ENCODE results near the gene LRRC27. TPM values are rescaled to one million over a fixed set of nuclear protein-coding genes. Genes with fewer than 3 reads are reported as not detected.
A peak's percentile ranks its signal among the peaks of the same experiment; 100 is the strongest.

Gene LRRC27
- total RNA-seq, 4 donors from 2014 or later = 5.1 to 22.3 (median 18.5) TPM

GRCh38 chr10:132403511-132404168, 71.6 kb downstream of the LRRC27 start:
- Histone ChIP-seq H3K27me3 (no peaks in the 10 kb centered on the region), H3K9me3 (no peaks in the 10 kb centered on the region), H3K4me3 (no peak overlapping the region), H3K4me1 (peaks cover 12 to 56% (median 21%) of the 10 kb centered on the region in 4 donors), H3K27ac (no peak overlapping the region), H3K36me3 (peaks cover 0 to 24% (median 0%) of the 10 kb centered on the region in 3 donors)
- TF ChIP-seq, protein P1, sequence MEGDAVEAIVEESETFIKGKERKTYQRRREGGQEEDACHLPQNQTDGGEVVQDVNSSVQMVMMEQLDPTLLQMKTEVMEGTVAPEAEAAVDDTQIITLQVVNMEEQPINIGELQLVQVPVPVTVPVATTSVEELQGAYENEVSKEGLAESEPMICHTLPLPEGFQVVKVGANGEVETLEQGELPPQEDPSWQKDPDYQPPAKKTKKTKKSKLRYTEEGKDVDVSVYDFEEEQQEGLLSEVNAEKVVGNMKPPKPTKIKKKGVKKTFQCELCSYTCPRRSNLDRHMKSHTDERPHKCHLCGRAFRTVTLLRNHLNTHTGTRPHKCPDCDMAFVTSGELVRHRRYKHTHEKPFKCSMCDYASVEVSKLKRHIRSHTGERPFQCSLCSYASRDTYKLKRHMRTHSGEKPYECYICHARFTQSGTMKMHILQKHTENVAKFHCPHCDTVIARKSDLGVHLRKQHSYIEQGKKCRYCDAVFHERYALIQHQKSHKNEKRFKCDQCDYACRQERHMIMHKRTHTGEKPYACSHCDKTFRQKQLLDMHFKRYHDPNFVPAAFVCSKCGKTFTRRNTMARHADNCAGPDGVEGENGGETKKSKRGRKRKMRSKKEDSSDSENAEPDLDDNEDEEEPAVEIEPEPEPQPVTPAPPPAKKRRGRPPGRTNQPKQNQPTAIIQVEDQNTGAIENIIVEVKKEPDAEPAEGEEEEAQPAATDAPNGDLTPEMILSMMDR (IDR thresholded peaks at IDR 0.05) = no peak
- TF ChIP-seq POLR2A (IDR thresholded peaks at IDR 0.05) = no peak
- DNase-seq = peak in 1 of 3 donors; percentile 43

DNA sequence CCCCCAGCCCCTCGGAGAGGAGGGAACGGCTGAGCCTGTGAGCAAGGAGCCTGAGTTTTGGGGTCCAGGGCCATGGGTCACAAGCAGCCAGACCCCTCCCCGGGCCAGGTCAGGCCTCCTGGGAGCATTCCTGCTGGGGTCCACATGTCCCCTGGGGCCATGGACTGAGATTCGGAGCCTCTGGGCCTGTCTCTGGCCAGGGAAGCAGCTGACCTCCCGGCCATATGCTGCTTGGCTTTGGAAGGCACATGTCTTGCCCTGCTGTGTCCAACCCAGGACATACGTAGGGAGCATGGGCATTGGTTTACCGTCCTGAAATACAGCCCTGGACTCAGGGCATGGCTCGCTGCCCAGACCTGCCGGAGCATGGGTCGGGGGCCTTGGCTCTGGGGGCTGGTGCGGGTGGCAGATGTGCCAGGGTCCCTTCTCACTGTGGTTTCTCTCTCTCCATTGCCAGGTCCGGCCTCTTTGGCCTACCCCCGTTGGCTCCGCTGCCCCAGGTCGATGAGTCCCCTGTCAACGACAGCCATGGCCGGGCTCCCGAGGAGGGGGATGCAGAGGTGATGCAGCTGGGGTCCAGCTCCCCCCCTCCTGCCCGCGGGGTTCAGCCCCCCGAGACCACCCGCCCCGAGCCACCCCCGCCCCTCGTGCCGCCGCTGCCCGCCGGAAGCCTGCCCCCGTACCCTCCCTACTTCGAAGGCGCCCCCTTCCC, 72.3 kb downstream of the LRRC27 start:
- TF ChIP-seq, protein P1 (IDR thresholded peaks at IDR 0.05) = no peak
- TF ChIP-seq POLR2A (IDR thresholded peaks at IDR 0.05) = no peak
- H3K27ac ChIP-seq = no peak overlapping the region
- no peaks in the 10 kb centered on the region for H3K9me3 ChIP-seq
- DNase-seq = peak in 1 of 3 donors; percentile 40
- H3K36me3 ChIP-seq = peaks cover 0 to 24% (median 0%) of the 10 kb centered on the region in 3 donors
- H3K27me3 ChIP-seq = no peaks in the 10 kb centered on the region
- H3K4me3 ChIP-seq = no peak overlapping the region
- H3K4me1 ChIP-seq = peaks cover 13 to 56% (median 18%) of the 10 kb centered on the region in 4 donors

DNA sequence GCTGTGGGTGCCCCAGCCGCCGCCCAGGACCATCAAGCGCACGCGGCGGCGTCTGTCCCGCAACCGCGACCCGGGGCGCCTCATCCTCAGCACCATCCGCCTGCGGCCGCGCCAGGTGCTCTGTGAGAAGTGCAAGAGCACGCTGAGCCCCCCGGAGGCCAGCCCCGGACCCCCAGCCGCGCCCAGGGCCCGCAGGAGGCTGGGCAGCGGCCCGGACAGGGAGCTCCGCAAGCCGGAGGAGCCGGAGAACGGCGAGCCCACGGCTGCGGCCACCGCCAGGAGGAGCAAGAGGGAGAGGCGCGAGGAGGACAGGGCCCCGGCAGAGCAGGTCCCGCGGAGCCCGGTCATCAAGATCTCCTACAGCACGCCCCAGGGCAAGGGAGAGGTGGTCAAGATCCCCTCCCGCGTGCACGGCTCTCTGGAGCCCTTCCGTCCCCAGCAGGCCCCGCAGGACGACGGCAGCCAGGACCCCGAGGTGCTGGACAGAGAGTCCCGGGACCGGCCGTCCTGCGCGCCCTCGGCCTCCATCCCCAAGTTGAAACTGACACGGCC, 73.0 kb downstream of the LRRC27 start:
- Histone ChIP-seq H3K27ac (no peak overlapping the region), H3K9me3 (no peaks in the 10 kb centered on the region), H3K36me3 (peaks cover 0 to 24% (median 0%) of the 10 kb centered on the region in 3 donors), H3K27me3 (no peaks in the 10 kb centered on the region), H3K4me3 (no peak overlapping the region), H3K4me1 (peaks cover 13 to 51% (median 18%) of the 10 kb centered on the region in 4 donors)
- TF ChIP-seq POLR2A (IDR thresholded peaks at IDR 0.05) = no peak
- TF ChIP-seq, protein P1 (IDR thresholded peaks at IDR 0.05) = no peak
- peak in 1 of 3 donors; percentile 37 for DNase-seq

DNA sequence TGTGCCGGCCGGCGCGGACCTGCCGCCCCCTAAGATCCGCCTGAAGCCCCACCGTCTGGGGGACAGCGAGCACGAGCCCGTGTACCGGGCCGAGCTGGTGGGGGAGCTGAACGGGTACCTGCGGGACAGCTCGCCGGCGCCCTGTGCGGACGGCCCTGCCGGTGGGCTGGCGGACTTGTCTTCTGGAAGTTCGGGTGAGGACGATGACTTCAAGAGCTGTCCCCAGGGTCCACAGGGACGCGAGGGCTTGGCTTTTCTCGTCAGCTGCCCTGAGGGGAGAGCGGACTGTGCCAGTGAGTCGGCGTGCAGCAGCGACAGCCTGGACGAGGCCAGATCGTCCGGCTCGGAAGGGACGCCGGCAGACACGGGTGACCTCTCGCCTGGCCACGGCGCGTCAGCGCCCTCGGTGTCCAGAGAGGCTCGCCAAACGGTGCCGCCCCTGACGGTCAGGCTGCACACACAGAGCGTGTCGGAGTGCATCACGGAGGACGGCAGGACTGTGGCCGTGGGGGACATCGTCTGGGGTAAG, 73.5 kb downstream of the LRRC27 start:
- Histone ChIP-seq H3K9me3 (no peaks in the 10 kb centered on the region), H3K36me3 (peaks cover 0 to 24% (median 0%) of the 10 kb centered on the region in 3 donors), H3K27ac (no peak overlapping the region), H3K4me3 (no peak overlapping the region), H3K4me1 (peaks cover 13 to 48% (median 18%) of the 10 kb centered on the region in 4 donors), H3K27me3 (no peaks in the 10 kb centered on the region)
- no peak for DNase-seq
- TF ChIP-seq, protein P1 (IDR thresholded peaks at IDR 0.05) = no peak
- TF ChIP-seq POLR2A (IDR thresholded peaks at IDR 0.05) = no peak

DNA sequence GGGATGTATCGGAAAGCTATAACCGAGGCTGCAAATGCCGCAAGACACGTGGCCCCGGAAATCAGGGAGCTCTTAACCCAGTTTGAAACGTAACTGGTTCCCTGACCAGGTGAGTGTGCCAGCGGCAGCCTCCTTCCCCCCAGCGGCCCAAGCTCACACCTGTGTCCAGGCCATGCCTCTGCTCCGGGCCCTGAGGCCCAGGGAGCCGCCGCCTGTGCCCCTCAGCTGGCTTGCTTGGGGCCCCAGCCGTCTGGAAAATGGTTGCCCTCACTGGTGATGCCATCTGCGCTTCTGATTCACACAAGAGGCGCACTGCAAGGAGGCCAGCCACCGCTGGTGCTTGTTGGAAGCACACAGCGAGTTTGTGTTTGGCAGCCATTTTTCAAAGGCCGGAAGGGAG, 74.2 kb downstream of the LRRC27 start:
- no peak overlapping the region for H3K4me3 ChIP-seq
- peaks cover 0 to 24% (median 0%) of the 10 kb centered on the region in 3 donors for H3K36me3 ChIP-seq
- DNase-seq = no peak
- TF ChIP-seq POLR2A (IDR thresholded peaks at IDR 0.05) = no peak
- TF ChIP-seq, protein P1 (IDR thresholded peaks at IDR 0.05) = no peak
- H3K27me3 ChIP-seq = no peaks in the 10 kb centered on the region
- peaks cover 12 to 48% (median 17%) of the 10 kb centered on the region in 4 donors for H3K4me1 ChIP-seq
- no peaks in the 10 kb centered on the region for H3K9me3 ChIP-seq
- H3K27ac ChIP-seq = peak overlapping the region in 1 of 4 donors; percentile 91

Data from Peyer's patch (tissue), 4 donors.